Central memory CD8-positive, alpha-beta T cell (primary cell): ENCODE data around the gene ADRB2.
A peak's percentile ranks its signal among the peaks of the same experiment; 100 is the strongest.

Experiments used
- ATAC-seq: fragments of 150-1000 bp; cut with Tn5 transposase; replicated peaks from 2 replicates; pipeline ENCODE4 v1.10.0; 2022; ENCODE audit warnings: mild to moderate bottlenecking, moderate FRiP score, moderate number of reproducible peaks; ENCODE audit not compliant: poor library complexity, severe bottlenecking; ENCODE audit errors: extremely low read depth
- DNase-seq, 2 donors: peaks; one replicate each; pipeline ENCODE4 v3.0.0; 2021; ENCODE audit warnings: low spot score in 2 of 2
- H3K27ac Mint-ChIP-seq: one replicate; pipeline ENCODE4 v1.8.0; 2022; ENCODE audit warnings: low read depth, mild to moderate bottlenecking, moderate library complexity, mixed read lengths
- H3K27me3 Mint-ChIP-seq: one replicate; pipeline ENCODE4 v1.8.0; 2022; ENCODE audit warnings: mixed read lengths
- H3K36me3 Mint-ChIP-seq: one replicate; pipeline ENCODE4 v1.8.0; 2022; ENCODE audit warnings: mild to moderate bottlenecking, moderate library complexity, mixed read lengths; ENCODE audit not compliant: insufficient read depth
- H3K4me1 Mint-ChIP-seq: one replicate; pipeline ENCODE4 v1.8.0; 2022; ENCODE audit warnings: mixed read lengths
- H3K4me3 Mint-ChIP-seq: one replicate; pipeline ENCODE4 v1.8.0; 2022; ENCODE audit warnings: mild to moderate bottlenecking, moderate library complexity, mixed read lengths
- H3K9me3 Mint-ChIP-seq: one replicate; pipeline ENCODE4 v1.8.0; 2022; ENCODE audit warnings: mixed read lengths

ADRB2 gene

DNA sequence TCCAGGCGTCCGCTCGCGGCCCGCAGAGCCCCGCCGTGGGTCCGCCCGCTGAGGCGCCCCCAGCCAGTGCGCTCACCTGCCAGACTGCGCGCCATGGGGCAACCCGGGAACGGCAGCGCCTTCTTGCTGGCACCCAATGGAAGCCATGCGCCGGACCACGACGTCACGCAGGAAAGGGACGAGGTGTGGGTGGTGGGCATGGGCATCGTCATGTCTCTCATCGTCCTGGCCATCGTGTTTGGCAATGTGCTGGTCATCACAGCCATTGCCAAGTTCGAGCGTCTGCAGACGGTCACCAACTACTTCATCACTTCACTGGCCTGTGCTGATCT lies 294 bp downstream of the ADRB2 start:
- DNase-seq (no peak), ATAC-seq (no peak)
- Mint-ChIP-seq H3K4me1 (peaks cover 56% of the 10 kb centered on the region), H3K27me3 (no peaks in the 10 kb centered on the region), H3K27ac (peak overlapping the region; percentile 92), H3K4me3 (peak overlapping the region; percentile 94), H3K36me3 (peaks cover 27% of the 10 kb centered on the region), H3K9me3 (no peaks in the 10 kb centered on the region)

DNA sequence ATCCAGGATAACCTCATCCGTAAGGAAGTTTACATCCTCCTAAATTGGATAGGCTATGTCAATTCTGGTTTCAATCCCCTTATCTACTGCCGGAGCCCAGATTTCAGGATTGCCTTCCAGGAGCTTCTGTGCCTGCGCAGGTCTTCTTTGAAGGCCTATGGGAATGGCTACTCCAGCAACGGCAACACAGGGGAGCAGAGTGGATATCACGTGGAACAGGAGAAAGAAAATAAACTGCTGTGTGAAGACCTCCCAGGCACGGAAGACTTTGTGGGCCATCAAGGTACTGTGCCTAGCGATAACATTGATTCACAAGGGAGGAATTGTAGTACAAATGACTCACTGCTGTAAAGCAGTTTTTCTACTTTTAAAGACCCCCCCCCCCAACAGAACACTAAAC lies 1.3 kb downstream of the ADRB2 start:
- no peaks in the 10 kb centered on the region for H3K9me3 Mint-ChIP-seq
- peak overlapping the region; percentile 92 for H3K27ac Mint-ChIP-seq
- peaks cover 27% of the 10 kb centered on the region for H3K36me3 Mint-ChIP-seq
- no peak for DNase-seq
- no peaks in the 10 kb centered on the region for H3K27me3 Mint-ChIP-seq
- H3K4me1 Mint-ChIP-seq: peaks cover 66% of the 10 kb centered on the region
- no peak for ATAC-seq
- peak overlapping the region; percentile 94 for H3K4me3 Mint-ChIP-seq

DNA sequence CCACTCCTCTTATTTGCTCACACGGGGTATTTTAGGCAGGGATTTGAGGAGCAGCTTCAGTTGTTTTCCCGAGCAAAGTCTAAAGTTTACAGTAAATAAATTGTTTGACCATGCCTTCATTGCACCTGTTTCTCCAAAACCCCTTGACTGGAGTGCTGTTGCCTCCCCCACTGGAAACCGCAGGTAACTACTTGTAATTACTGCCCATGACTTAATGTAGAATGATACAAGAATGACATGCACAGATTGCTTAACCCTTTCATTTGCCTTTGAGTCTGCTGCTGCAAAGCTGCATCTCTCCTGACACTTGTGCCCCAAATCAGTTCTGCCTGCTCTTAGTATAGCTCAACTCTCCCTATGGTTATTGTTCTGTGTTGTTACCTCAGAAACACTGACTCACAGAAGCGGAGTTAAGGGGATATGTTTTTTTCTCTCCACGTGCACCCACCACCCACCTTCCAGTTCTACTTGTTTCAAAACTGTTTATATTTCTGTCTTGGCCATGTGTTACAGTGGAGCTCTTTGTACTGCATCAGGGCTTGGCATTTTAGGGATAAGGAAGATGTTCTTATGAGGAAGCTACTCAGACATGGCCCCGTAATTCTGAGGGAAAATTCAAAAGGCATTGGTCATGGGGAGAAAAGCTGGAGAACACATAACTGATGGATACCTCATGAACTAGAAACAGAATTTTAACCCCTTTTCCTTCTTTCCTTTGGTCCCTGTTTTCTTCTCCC lies 2.3 kb downstream of the ADRB2 start:
- Mint-ChIP-seq H3K36me3 (peaks cover 31% of the 10 kb centered on the region), H3K27ac (peak overlapping the region; percentile 52), H3K4me1 (peaks cover 72% of the 10 kb centered on the region), H3K9me3 (no peaks in the 10 kb centered on the region), H3K4me3 (peak overlapping the region; percentile 94), H3K27me3 (no peaks in the 10 kb centered on the region)
- ATAC-seq (no peak), DNase-seq (no peak)

DNA sequence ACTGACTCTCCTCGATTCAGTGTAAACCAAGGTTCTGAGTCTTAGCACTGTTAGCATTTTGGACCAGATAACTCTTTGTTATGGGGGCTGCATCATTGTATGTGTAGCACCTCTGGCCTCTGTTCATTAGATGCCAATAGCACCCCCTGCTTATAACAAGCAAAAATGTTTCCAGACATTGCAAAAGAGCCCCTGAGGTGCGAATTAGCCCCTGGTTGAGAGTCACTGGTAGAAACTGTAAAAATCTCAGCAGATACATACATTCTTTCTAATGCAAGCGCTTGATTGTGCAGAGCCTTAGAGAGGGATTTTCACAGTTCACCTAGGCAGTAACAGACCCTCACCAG lies 2.8 kb downstream of the ADRB2 start:
- H3K27ac Mint-ChIP-seq: peak overlapping the region; percentile 52
- peaks cover 77% of the 10 kb centered on the region for H3K4me1 Mint-ChIP-seq
- H3K9me3 Mint-ChIP-seq: no peaks in the 10 kb centered on the region
- peak overlapping the region; percentile 94 for H3K4me3 Mint-ChIP-seq
- H3K36me3 Mint-ChIP-seq: peaks cover 32% of the 10 kb centered on the region
- no peaks in the 10 kb centered on the region for H3K27me3 Mint-ChIP-seq
- ATAC-seq: no peak
- DNase-seq: no peak

DNA sequence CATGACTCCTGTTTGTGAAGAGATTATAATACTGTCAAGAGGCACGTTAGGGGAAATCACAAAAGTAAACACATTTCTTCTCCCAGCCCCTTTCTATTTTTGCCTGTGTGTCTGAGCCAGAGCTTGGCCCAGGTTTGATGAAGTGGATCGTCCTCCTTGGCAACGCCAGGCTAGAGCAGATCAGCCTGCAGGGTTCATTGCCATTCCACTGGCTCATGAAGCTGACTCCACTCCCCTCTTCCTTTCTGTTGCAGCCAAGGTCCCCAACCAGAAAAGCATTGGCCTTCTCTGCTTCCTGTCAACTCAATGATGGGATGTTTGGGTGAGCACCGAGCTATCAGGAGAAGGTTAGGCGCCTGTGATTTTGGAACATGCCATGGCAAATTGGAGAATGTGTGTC lies 3.3 kb downstream of the ADRB2 start:
- Mint-ChIP-seq H3K27me3 (no peaks in the 10 kb centered on the region), H3K9me3 (no peaks in the 10 kb centered on the region), H3K27ac (peak overlapping the region; percentile 52), H3K4me3 (peak overlapping the region; percentile 94), H3K4me1 (peaks cover 82% of the 10 kb centered on the region), H3K36me3 (peaks cover 35% of the 10 kb centered on the region)
- ATAC-seq: no peak
- DNase-seq: no peak

DNA sequence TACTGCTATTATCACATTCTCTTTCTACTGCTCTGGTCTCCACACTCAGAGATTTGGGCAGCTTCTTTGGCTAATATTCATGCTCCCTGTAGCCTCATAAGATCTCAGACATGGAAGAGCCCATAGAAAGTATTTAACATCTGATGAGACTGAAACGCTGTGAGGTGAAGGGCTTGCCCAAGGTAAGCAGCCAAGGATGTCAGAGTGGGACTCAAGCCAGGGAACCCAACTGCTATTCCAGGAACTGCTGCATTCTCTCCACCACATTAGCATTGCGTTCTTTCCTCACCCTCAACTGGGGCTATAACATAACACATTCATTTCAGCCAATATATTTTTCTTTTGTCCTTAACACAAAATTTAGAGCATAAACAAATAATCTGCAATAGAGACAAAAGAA lies 3.8 kb downstream of the ADRB2 start:
- DNase-seq: no peak
- H3K36me3 Mint-ChIP-seq: peaks cover 35% of the 10 kb centered on the region
- peak overlapping the region; percentile 94 for H3K4me3 Mint-ChIP-seq
- H3K27me3 Mint-ChIP-seq: no peaks in the 10 kb centered on the region
- H3K4me1 Mint-ChIP-seq: peaks cover 87% of the 10 kb centered on the region
- peak overlapping the region; percentile 52 for H3K27ac Mint-ChIP-seq
- no peak for ATAC-seq
- H3K9me3 Mint-ChIP-seq: no peaks in the 10 kb centered on the region

DNA sequence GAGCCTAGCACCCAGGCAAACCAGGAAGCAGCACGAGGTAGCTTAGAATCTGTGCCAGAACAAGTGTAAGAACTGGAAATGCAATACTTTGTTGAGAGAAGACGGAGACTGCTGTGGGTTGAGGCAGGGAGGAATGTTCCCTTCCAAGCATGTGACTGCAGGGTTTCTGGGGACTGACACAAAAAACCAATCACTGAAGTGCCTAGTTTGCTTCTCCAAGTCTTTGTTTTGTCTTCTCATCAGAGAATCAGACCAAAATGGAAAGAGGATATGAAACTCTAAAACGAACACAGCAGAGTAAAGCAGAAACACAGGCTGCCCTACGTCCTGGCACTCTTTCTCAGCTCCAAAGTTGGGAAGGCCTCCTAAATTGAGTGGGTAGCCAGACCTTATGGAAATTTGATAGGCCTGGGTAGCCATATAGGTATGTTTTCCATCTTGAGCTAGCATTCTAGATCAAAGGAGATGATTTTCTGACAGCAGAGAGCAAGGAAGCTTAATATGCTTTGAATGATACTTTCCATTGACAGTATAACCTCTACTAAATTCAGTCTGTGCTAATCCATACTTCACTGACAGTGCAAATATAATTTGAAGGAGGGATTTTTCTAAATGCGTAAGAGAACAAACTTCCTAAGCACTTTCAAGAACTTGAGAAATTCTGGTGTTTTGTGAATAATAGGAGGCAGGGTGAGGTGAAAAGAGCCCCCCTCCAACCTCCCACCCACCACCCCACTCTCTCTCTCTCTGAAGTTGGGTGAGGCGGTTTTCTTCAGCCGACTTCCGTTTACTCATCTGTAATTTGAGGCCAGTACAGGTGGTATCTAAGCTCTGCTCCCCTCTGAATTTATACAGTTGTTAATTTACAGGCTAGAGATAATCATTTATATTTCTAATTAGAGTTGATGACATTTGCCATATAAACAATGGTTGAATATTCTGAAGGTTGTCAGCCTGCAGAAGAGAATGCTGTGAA lies 5.5 kb downstream of the ADRB2 start:
- Mint-ChIP-seq H3K4me1 (peaks cover 95% of the 10 kb centered on the region), H3K27ac (peak overlapping the region; percentile 52), H3K9me3 (no peaks in the 10 kb centered on the region), H3K36me3 (peaks cover 31% of the 10 kb centered on the region), H3K27me3 (no peaks in the 10 kb centered on the region), H3K4me3 (peak overlapping the region; percentile 94)
- no peak for ATAC-seq
- no peak for DNase-seq

DNA sequence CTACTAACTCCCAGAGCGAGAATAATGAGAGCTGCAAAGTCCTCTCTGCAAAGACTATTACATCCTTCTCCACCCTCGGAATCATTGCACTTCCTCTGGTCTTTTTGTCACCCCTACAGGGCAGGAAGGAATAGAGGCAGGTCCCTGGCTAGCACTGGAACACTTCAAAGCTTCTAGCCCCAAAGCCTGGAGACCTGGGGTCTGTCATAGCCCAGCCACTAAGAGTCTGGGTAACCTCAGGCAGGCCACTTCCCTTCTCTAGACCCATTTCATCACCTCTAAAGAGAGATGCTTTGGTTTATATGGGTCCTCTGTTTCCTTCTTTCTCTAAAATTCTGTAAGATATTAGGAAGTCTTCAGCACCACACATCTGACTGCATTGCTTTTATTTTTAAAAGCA lies 6.7 kb downstream of the ADRB2 start:
- H3K4me3 Mint-ChIP-seq: peak overlapping the region; percentile 94
- peaks cover 33% of the 10 kb centered on the region for H3K36me3 Mint-ChIP-seq
- no peak overlapping the region for H3K27ac Mint-ChIP-seq
- ATAC-seq: no peak
- H3K27me3 Mint-ChIP-seq: no peaks in the 10 kb centered on the region
- H3K4me1 Mint-ChIP-seq: peaks cover 93% of the 10 kb centered on the region
- no peaks in the 10 kb centered on the region for H3K9me3 Mint-ChIP-seq
- no peak for DNase-seq

DNA sequence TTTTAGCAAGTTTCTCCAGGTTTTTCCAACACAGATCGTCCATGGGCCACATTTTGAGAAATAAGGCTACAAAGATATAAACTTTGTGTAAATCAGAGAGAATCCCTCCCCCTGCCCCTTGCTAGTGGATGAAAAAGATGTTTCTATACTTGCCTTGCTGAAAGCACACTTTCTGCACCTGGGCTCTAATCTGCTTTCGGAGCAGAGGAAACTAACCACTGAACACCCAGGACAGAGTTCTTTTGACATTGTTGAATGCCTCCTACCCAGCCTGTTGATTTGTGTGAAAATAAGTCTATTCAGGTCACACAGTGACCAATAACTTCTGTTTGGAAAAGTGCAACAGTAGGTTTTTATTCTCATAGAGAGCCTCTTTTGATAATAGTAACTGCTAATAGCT lies 7.5 kb downstream of the ADRB2 start:
- H3K9me3 Mint-ChIP-seq: no peaks in the 10 kb centered on the region
- DNase-seq (no peak), ATAC-seq (no peak)
- peaks cover 30% of the 10 kb centered on the region for H3K36me3 Mint-ChIP-seq
- H3K4me3 Mint-ChIP-seq: peak overlapping the region; percentile 65
- H3K4me1 Mint-ChIP-seq: peaks cover 93% of the 10 kb centered on the region
- peak overlapping the region; percentile 56 for H3K27ac Mint-ChIP-seq
- H3K27me3 Mint-ChIP-seq: no peaks in the 10 kb centered on the region

DNA sequence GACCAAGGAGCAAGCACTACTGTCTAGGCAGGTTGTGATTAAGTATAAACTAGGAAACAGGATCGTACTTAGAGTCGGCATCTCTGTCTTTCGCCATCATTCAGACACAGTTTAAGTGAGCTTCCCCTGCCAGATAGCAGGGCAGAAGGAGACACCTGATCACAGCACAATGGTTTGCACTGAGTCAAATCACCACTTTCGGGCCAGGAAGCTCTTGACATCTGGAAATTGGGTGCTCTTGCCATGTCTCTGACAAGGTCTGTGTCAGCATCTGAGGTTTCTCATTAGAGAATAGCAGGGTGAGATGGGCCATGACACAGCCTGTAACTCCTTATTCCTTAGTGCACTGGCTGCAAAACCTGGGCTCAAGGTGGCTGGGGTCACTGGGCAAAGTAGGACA lies 8.3 kb downstream of the ADRB2 start:
- H3K36me3 Mint-ChIP-seq: peaks cover 30% of the 10 kb centered on the region
- peak overlapping the region; percentile 56 for H3K27ac Mint-ChIP-seq
- peaks cover 91% of the 10 kb centered on the region for H3K4me1 Mint-ChIP-seq
- no peaks in the 10 kb centered on the region for H3K27me3 Mint-ChIP-seq
- peak; percentile 21 for ATAC-seq
- H3K9me3 Mint-ChIP-seq: no peaks in the 10 kb centered on the region
- no peak for DNase-seq
- peak overlapping the region; percentile 65 for H3K4me3 Mint-ChIP-seq

DNA sequence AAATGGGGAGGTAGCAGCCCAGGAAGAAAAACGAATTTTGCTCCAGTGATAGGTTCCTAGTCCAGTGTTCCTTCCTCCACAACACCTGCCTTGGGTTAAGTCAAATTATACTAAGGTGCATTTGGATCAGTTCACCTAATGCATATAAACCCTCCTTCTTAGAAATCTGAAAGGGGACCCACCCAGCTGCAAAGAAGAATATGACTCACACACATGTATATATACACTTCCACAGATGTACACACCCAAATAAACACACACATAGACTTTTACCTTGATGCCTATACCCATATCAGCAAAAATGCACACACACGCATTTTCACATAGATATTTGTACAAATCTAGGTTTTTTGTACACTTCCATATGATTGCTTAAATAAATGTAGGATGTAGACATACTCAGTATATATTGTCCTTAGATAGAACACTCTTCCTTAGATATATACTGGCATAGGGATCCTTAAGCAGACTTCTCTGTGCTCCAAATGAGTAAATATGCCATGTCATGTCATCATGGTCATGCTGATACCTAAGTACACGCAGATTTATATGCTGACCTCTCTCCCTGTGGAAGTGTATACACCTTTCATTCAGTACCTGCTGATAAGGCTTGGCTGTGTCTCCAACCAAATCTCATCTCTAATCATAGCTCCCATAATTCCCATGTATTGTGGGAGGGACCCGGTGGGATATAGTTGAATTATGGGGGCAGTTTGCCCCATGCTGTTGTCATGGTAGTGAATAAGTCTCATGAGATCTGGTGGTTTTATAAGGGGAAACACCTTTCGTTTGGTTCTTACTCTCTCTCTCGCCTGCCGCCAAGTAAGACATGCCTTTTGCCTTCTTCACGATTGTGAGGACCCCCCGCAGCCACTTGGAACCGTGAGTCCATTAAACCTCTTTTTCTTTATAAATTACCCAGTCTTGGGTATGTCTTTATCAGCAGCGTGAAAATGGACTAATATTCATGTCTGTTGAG lies 10.2 kb downstream of the ADRB2 start:
- H3K36me3 Mint-ChIP-seq: peaks cover 25% of the 10 kb centered on the region
- DNase-seq: no peak
- no peaks in the 10 kb centered on the region for H3K9me3 Mint-ChIP-seq
- peaks cover 91% of the 10 kb centered on the region for H3K4me1 Mint-ChIP-seq
- H3K27me3 Mint-ChIP-seq: no peaks in the 10 kb centered on the region
- no peak overlapping the region for H3K27ac Mint-ChIP-seq
- H3K4me3 Mint-ChIP-seq: peak overlapping the region; percentile 13
- no peak for ATAC-seq

DNA sequence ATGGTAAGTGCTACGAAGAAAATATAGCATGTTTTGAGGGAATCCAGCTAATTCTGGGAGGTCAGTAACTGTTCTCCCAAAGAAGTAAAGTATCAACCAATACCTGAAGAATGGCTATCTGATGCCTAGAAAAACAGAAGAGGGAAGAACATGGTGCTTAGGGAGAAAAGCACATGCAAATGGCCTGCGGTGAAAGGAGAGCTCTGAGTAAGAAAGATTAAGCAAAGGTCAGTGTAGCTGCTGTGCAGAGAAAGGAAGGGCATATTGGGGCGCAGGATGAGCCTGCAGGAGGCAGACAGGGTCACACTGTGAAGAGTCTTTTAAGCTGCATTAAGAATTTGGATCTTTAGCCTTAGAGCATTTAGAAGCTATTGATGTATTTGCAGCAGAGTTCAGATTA lies 11.0 kb downstream of the ADRB2 start:
- peak overlapping the region; percentile 13 for H3K4me3 Mint-ChIP-seq
- H3K36me3 Mint-ChIP-seq: peaks cover 25% of the 10 kb centered on the region
- H3K9me3 Mint-ChIP-seq: no peaks in the 10 kb centered on the region
- peaks cover 91% of the 10 kb centered on the region for H3K4me1 Mint-ChIP-seq
- no peak for DNase-seq
- peak overlapping the region; percentile 76 for H3K27ac Mint-ChIP-seq
- H3K27me3 Mint-ChIP-seq: no peaks in the 10 kb centered on the region
- no peak for ATAC-seq
